IPS-18a (cell line): Measurements from ENCODE around the gene ZSCAN20.

Experiments used
- H3K27ac ChIP-seq: one replicate; pipeline ENCODE4 v1.5.1; 2013; ENCODE audit warnings: low read length
- H3K27me3 ChIP-seq: one replicate; pipeline ENCODE4 v1.6.1; 2013; ENCODE audit warnings: mild to moderate bottlenecking, low read length; ENCODE audit not compliant: control insufficient read depth, insufficient read depth
- H3K36me3 ChIP-seq: one replicate; pipeline ENCODE4 v1.6.1; 2013; ENCODE audit warnings: low read depth, low read length; ENCODE audit not compliant: control insufficient read depth
- H3K4me1 ChIP-seq: one replicate; pipeline ENCODE4 v1.6.1; 2013; ENCODE audit warnings: low read depth, low read length; ENCODE audit not compliant: control insufficient read depth
- H3K4me3 ChIP-seq: one replicate; pipeline ENCODE4 v1.5.1; 2013; ENCODE audit warnings: low read length
- H3K9ac ChIP-seq: one replicate; pipeline ENCODE4 v1.6.1; 2013; ENCODE audit warnings: mild to moderate bottlenecking, low read length, moderate library complexity
- H3K9me3 ChIP-seq: one replicate; pipeline ENCODE4 v1.6.1; 2013; ENCODE audit warnings: low read depth, low read length; ENCODE audit not compliant: control insufficient read depth

ZSCAN20 gene

GRCh38 chr1:33472269-33472980 lies at the start of gene ZSCAN20:
Gene ZSCAN20, plus strand, starts transcription at chr1:33472645. Its CDS starts 6,644 bp downstream, at chr1:33479289.
- H3K36me3 ChIP-seq, result no peaks in the 10 kb centered on the region
- H3K9me3 ChIP-seq, result no peaks in the 10 kb centered on the region
- peak within 1 kb of the TSS; percentile 48 for H3K9ac ChIP-seq
- no peaks in the 10 kb centered on the region for H3K27me3 ChIP-seq
- peak within 1 kb of the TSS; percentile 79 for H3K4me3 ChIP-seq
- peaks cover 5% of the 10 kb centered on the region for H3K4me1 ChIP-seq
- H3K27ac ChIP-seq, result no peak within 1 kb of the TSS

- Histone ChIP-seq H3K27ac (no peak overlapping the region), H3K9me3 (no peaks in the 10 kb centered on the region), H3K9ac (no peak overlapping the region)
Observed at GRCh38 chr1:33424205-33424604, 48.2 kb upstream of the ZSCAN20 start.

DNA sequence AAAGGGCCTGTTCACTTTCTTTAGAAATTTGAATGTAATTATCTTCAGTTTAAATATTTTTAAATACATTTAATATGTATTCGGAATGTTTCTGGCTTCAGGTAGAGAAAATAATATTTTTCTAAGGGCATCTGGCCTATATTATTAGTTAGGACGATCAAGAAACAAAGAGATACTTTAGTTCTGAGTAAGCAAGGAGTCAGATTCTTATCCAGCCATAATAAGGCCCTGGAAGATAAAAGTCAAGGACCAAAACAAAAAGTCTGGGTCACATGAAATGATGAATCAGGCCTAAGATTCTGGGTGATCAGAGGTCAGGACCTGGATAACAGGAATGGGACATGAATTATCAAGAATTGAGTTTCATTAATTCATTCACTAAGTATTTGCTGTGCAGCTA lies 47.8 kb upstream of the ZSCAN20 start:
- peaks cover 15% of the 10 kb centered on the region for H3K4me1 ChIP-seq
- no peaks in the 10 kb centered on the region for H3K9me3 ChIP-seq
- no peak overlapping the region for H3K4me3 ChIP-seq
- H3K36me3 ChIP-seq, result no peaks in the 10 kb centered on the region
- peaks cover 19% of the 10 kb centered on the region for H3K27me3 ChIP-seq
- H3K9ac ChIP-seq, result no peak overlapping the region
- no peak overlapping the region for H3K27ac ChIP-seq

More at GRCh38 chr1:33424205-33424604, 48.2 kb upstream of the ZSCAN20 start:
- peaks cover 15% of the 10 kb centered on the region for H3K27me3 ChIP-seq
- no peaks in the 10 kb centered on the region for H3K36me3 ChIP-seq
- no peak overlapping the region for H3K4me3 ChIP-seq
- peaks cover 11% of the 10 kb centered on the region for H3K4me1 ChIP-seq

DNA sequence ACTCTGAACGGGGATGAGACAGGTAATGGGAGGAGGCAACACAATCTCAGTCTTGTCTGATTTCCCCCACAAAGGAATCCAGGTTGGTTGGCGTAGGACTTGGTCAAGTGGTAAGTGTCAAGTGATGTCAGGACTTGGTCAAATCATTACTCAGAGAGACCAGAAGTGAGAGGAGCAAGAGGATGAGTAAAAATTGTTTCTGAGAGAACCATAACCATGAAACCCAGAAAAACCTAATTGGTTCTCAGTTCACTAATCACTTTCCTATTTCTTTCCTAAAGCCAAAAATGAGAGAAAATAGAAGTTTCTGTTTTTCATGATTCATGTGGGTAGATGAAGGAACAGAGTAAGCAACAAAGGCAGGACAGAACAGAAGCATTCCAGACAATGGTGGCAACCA lies 46.5 kb upstream of the ZSCAN20 start:
- Histone ChIP-seq H3K9ac (no peak overlapping the region), H3K27ac (no peak overlapping the region), H3K36me3 (no peaks in the 10 kb centered on the region), H3K4me3 (no peak overlapping the region), H3K4me1 (peaks cover 18% of the 10 kb centered on the region), H3K27me3 (peaks cover 27% of the 10 kb centered on the region), H3K9me3 (no peaks in the 10 kb centered on the region)

- H3K27ac ChIP-seq, result no peak overlapping the region
- peaks cover 18% of the 10 kb centered on the region for H3K4me1 ChIP-seq
- H3K9ac ChIP-seq, result no peak overlapping the region
- H3K27me3 ChIP-seq, result peaks cover 35% of the 10 kb centered on the region
- H3K36me3 ChIP-seq, result no peaks in the 10 kb centered on the region
- H3K4me3 ChIP-seq, result no peak overlapping the region
- no peaks in the 10 kb centered on the region for H3K9me3 ChIP-seq
Observed at GRCh38 chr1:33426916-33427315, 45.5 kb upstream of the ZSCAN20 start.

DNA sequence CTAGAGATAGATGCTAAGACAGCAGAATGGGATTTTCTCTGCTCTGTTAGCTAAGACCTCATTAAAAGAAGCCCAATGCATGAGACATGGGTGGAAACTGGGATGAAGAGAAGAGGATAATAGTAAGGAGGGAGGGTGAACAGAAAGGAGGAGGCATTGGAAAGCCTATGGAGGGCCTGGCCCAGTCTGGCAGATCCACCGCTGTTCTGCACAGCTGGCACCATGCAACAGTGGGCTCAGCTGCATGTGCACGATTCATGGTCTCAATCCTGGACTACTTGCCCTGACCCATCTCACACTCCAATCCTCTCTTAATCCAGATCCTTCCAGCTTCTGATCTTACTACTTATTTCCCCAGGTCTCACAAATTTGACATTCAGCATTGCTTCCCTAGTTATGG lies 43.8 kb upstream of the ZSCAN20 start:
- Histone ChIP-seq H3K9me3 (no peaks in the 10 kb centered on the region), H3K27me3 (peaks cover 37% of the 10 kb centered on the region), H3K4me3 (no peak overlapping the region), H3K4me1 (peaks cover 18% of the 10 kb centered on the region), H3K36me3 (no peaks in the 10 kb centered on the region), H3K27ac (no peak overlapping the region), H3K9ac (no peak overlapping the region)

- Histone ChIP-seq H3K9me3 (no peaks in the 10 kb centered on the region), H3K36me3 (no peaks in the 10 kb centered on the region), H3K27me3 (peaks cover 37% of the 10 kb centered on the region), H3K27ac (no peak overlapping the region), H3K4me1 (peaks cover 13% of the 10 kb centered on the region), H3K9ac (no peak overlapping the region), H3K4me3 (peak overlapping the region; percentile 62)
Observed at GRCh38 chr1:33429332-33429731, 43.1 kb upstream of the ZSCAN20 start.

- Histone ChIP-seq H3K27me3 (peaks cover 37% of the 10 kb centered on the region), H3K4me3 (peak overlapping the region; percentile 62), H3K27ac (no peak overlapping the region), H3K4me1 (peaks cover 11% of the 10 kb centered on the region), H3K36me3 (no peaks in the 10 kb centered on the region), H3K9me3 (no peaks in the 10 kb centered on the region), H3K9ac (no peak overlapping the region)
Observed at GRCh38 chr1:33429856-33430691, 42.4 kb upstream of the ZSCAN20 start.

DNA sequence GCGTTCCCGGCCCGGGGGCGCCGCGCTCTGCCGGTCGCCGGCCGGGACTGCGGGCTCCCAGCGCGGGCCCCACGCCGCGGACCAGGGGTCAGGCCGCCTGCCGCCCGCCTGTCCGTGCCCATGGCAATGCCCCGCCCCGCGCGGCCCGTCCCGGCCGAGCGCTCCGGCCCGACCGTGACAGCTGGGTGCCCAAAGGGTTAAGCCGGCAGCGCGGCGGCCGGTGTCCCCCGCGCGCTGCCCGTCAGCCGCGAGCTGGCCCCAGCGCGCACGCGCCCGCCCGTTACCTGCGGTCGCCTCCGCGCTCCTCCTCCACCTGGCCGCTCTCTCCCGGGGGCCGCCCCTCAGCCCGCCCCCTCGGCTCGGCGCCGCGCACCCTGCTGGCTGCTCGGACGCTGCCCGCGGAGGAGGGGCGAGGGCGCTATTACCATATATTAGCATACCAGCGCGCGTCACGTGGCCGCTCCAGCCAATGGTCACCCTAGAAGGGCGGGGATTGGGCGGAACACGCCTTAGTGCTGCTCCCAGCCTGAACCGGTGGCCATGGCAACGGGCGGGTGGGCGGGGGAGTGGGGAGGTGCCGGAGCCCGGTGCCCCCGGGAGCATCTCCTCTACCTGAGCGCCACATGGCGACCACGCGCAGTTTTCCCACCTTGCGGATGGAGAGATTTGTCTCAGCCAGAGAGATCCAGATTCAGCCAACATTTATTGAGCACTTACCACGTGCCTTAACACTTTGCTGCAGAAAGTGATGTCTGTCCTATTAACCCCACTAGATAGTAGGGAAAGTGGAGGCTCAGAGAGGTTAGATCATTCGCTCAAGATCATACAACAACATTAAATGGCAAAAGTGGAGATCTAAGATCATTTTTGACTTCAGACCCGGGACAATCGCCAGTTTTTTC lies 41.5 kb upstream of the ZSCAN20 start, which contains the start of gene PHC2:
Gene PHC2 (minus strand): TSS at position 404 of the 902 bp plus-strand sequence. CDS start 55,556 bp downstream, outside the sequence.
- peaks cover 11% of the 10 kb centered on the region for H3K4me1 ChIP-seq
- no peaks in the 10 kb centered on the region for H3K9me3 ChIP-seq
- H3K36me3 ChIP-seq, result no peaks in the 10 kb centered on the region
- peak within 1 kb of the TSS; percentile 62 for H3K4me3 ChIP-seq
- H3K27ac ChIP-seq, result no peak within 1 kb of the TSS
- peaks cover 37% of the 10 kb centered on the region for H3K27me3 ChIP-seq
- no peak within 1 kb of the TSS for H3K9ac ChIP-seq

DNA sequence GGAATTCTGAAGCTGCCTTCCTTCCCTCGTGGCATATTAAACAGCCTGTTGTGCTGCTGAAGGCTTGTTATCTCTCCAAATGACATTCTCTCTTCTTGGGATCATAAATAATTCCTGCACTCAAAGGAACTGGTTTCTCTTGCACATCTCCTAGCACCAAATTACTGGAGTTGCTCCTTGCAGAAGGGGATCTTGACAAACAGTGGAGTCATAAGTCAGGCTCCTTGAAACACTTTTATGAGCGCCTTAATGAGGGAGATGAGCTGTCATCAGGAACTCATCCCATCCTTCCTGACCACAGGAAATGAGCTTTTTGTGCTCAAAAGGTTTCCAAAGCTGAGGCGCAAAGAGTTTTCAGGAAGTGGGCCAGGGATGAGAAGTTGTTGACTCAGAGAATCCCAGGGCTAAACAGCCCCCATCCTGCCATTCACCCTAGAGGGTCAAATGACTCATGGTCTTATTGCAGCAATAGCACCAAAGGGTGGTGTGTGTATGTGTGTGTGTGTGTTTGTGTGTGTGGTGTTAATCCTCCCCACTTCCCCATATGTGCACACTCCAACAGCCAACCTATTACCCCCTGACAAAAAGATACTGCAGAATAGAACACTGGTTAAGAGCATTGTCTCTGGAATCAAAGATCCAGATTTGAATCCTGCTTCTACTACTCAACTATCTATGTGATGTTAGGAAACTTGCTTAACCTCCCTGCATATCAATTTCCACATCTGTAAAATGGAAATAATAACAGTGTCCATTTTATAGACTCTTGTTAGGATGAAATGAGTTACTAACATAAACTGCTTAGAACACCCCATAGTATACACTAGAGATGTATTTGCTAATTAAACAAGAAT lies 38.7 kb upstream of the ZSCAN20 start:
- Histone ChIP-seq H3K4me3 (no peak overlapping the region), H3K4me1 (peaks cover 11% of the 10 kb centered on the region), H3K27me3 (peaks cover 27% of the 10 kb centered on the region), H3K27ac (no peak overlapping the region), H3K9me3 (no peaks in the 10 kb centered on the region), H3K9ac (no peak overlapping the region), H3K36me3 (no peaks in the 10 kb centered on the region)
